HEK293 (cell line): ENCODE data around the gene CYP26B1.
A peak's percentile ranks its signal among the peaks of the same experiment; 100 is the strongest.

Source experiments
- CTCF ChIA-PET: fragments of 350-600 bp; formaldehyde crosslinking; extraction: SDS; loops from one replicate; lab custom pipeline; 2021; ENCODE audit warnings: antibody characterized with exemption; lab: Yijun Ruan, JAX
- POLR2A ChIA-PET: fragments of 300-600 bp; formaldehyde crosslinking; extraction: SDS; loops from one replicate; lab custom pipeline; 2020; ENCODE audit warnings: antibody characterized with exemption, inconsistent platforms; lab: Yijun Ruan, JAX
- H3K27ac ChIP-seq: fragments of 200-500 bp; sonication (Bioruptor generic); 2 replicates; pipeline ENCODE4 v1.5.1; 2014; ENCODE audit warnings: low read depth, low read length, control low read depth, inconsistent platforms; ENCODE audit errors: extremely low read depth
- H3K36me3 ChIP-seq, 2 experiments: fragments of 200-500 bp in 1 of 2; sonication (Bioruptor generic) in 1 of 2; 1 replicate in 1 of 2; 2 replicates in 1 of 2; pipeline ENCODE4 v1.5.1; 2014 to 2017; ENCODE audit warnings: inconsistent platforms in 2 of 2, low read length in 2 of 2; ENCODE audit not compliant: control insufficient read depth in 2 of 2, insufficient read depth in 1 of 2
- H3K4me1 ChIP-seq: fragments of 200-500 bp; sonication (Bioruptor generic); 2 replicates; pipeline ENCODE4 v1.5.1; 2014; ENCODE audit warnings: mild to moderate bottlenecking, low read length, inconsistent platforms; ENCODE audit not compliant: control insufficient read depth, insufficient read depth
- H3K4me3 ChIP-seq: 2 replicates; pipeline ENCODE4 v1.5.1; 2011; ENCODE audit warnings: low read depth, mild to moderate bottlenecking, control low read depth, low read length, moderate library complexity
- H3K9me3 ChIP-seq: fragments of 200-500 bp; sonication (Bioruptor generic); 2 replicates; pipeline ENCODE4 v1.5.1; 2014; ENCODE audit warnings: low read depth, low read length, inconsistent platforms; ENCODE audit not compliant: control insufficient read depth, insufficient read depth
- EGR2 ChIP-seq: fragments of 450-650 bp; formaldehyde crosslinking; IDR thresholded peaks from 2 replicates; pipeline ENCODE4 v1.5.1; 2016; ENCODE audit warnings: low read depth, missing biosample characterization, missing genetic modification characterization
- GLIS1 ChIP-seq: fragments of 450-650 bp; formaldehyde crosslinking; IDR thresholded peaks from 2 replicates; pipeline ENCODE4 v1.5.1; 2016; ENCODE audit warnings: missing biosample characterization, missing genetic modification characterization
- GLIS2 ChIP-seq: fragments of 450-650 bp; formaldehyde crosslinking; IDR thresholded peaks from 2 replicates; pipeline ENCODE4 v1.5.1; 2016; ENCODE audit warnings: missing biosample characterization, missing genetic modification characterization
- HOXD13 ChIP-seq: sonication (generic); formaldehyde crosslinking; IDR thresholded peaks from 2 replicates; pipeline ENCODE4 v1.8.0; 2022; ENCODE audit warnings: missing genetic modification reagents, borderline replicate concordance
- KLF16 ChIP-seq: fragments of 450-650 bp; formaldehyde crosslinking; IDR thresholded peaks from 2 replicates; pipeline ENCODE4 v1.5.1; 2017; ENCODE audit warnings: missing biosample characterization, missing genetic modification characterization
- MZF1 ChIP-seq: fragments of 450-650 bp; formaldehyde crosslinking; IDR thresholded peaks from 2 replicates; pipeline ENCODE4 v1.5.1; 2017; ENCODE audit warnings: missing biosample characterization, missing genetic modification characterization, borderline replicate concordance
- PRDM1 ChIP-seq: fragments of 450-650 bp; formaldehyde crosslinking; IDR thresholded peaks from 2 replicates; pipeline ENCODE4; 2016; ENCODE audit warnings: missing biosample characterization, missing genetic modification characterization
- SP2 ChIP-seq: fragments of 450-650 bp; formaldehyde crosslinking; IDR thresholded peaks from 2 replicates; pipeline ENCODE4 v1.5.1; 2016; ENCODE audit warnings: missing biosample characterization, missing genetic modification characterization
- SP3 ChIP-seq: fragments of 450-650 bp; formaldehyde crosslinking; IDR thresholded peaks from 2 replicates; pipeline ENCODE4 v1.5.1; 2016; ENCODE audit warnings: missing biosample characterization, missing genetic modification characterization
- WT1 ChIP-seq: fragments of 450-650 bp; formaldehyde crosslinking; IDR thresholded peaks from 2 replicates; pipeline ENCODE4 v1.5.1; 2016; ENCODE audit warnings: missing biosample characterization, missing genetic modification characterization
- ZBTB17 ChIP-seq: fragments of 450-650 bp; formaldehyde crosslinking; IDR thresholded peaks from 2 replicates; pipeline ENCODE4 v1.5.1; 2016; ENCODE audit warnings: missing biosample characterization, missing genetic modification characterization
- ZBTB20 ChIP-seq: fragments of 450-650 bp; formaldehyde crosslinking; IDR thresholded peaks from 2 replicates; pipeline ENCODE4 v1.5.1; 2016; ENCODE audit warnings: missing biosample characterization, missing genetic modification characterization
- ZBTB48 ChIP-seq: fragments of 450-650 bp; formaldehyde crosslinking; IDR thresholded peaks from 2 replicates; pipeline ENCODE4 v1.5.1; 2016; ENCODE audit warnings: missing biosample characterization, missing genetic modification characterization
- ZEB2 ChIP-seq: fragments of 450-650 bp; formaldehyde crosslinking; IDR thresholded peaks from 2 replicates; pipeline ENCODE4 v1.5.1; 2016; ENCODE audit warnings: missing biosample characterization, missing genetic modification characterization
- ZFP69B ChIP-seq: fragments of 450-650 bp; formaldehyde crosslinking; IDR thresholded peaks from 2 replicates; pipeline ENCODE4 v1.5.1; 2016; ENCODE audit warnings: missing biosample characterization, missing genetic modification characterization
- ZNF114 ChIP-seq: fragments of 450-650 bp; formaldehyde crosslinking; IDR thresholded peaks from 2 replicates; pipeline ENCODE4 v1.5.0; 2017; ENCODE audit warnings: missing biosample characterization, missing genetic modification characterization
- ZNF140 ChIP-seq: fragments of 450-650 bp; formaldehyde crosslinking; IDR thresholded peaks from 2 replicates; pipeline ENCODE4 v1.5.1; 2016; ENCODE audit warnings: missing biosample characterization, missing genetic modification characterization
- ZNF23 ChIP-seq: fragments of 450-650 bp; formaldehyde crosslinking; IDR thresholded peaks from 2 replicates; pipeline ENCODE4 v1.5.1; 2016; ENCODE audit warnings: missing biosample characterization, missing genetic modification characterization, borderline replicate concordance
- ZNF302 ChIP-seq: fragments of 450-650 bp; formaldehyde crosslinking; IDR thresholded peaks from 2 replicates; pipeline ENCODE4 v1.5.1; 2016; ENCODE audit warnings: missing biosample characterization, missing genetic modification characterization, low read depth
- ZNF335 ChIP-seq: fragments of 450-650 bp; formaldehyde crosslinking; conservative IDR thresholded peaks from 2 replicates; pipeline ENCODE4 v1.5.1; 2016; ENCODE audit warnings: missing biosample characterization, missing genetic modification characterization
- ZNF341 ChIP-seq: fragments of 450-650 bp; formaldehyde crosslinking; IDR thresholded peaks from 2 replicates; pipeline ENCODE4; 2016; ENCODE audit warnings: low read depth, missing biosample characterization, missing genetic modification characterization
- ZNF354C ChIP-seq: fragments of 450-650 bp; formaldehyde crosslinking; IDR thresholded peaks from 2 replicates; pipeline ENCODE4 v1.5.1; 2016; ENCODE audit warnings: missing biosample characterization, missing genetic modification characterization, low read depth, borderline replicate concordance
- ZNF777 ChIP-seq: fragments of 450-650 bp; formaldehyde crosslinking; IDR thresholded peaks from 2 replicates; pipeline ENCODE4 v1.5.1; 2017; ENCODE audit warnings: missing biosample characterization, missing genetic modification characterization, borderline replicate concordance
- TF ChIP-seq, protein P1 (sequence below): fragments of 450-650 bp; formaldehyde crosslinking; IDR thresholded peaks from 2 replicates; pipeline ENCODE4 v1.5.1; 2017; ENCODE audit warnings: missing biosample characterization, missing genetic modification characterization
- TF ChIP-seq, protein P2 (sequence below): fragments of 450-650 bp; formaldehyde crosslinking; IDR thresholded peaks from 2 replicates; pipeline ENCODE4 v1.5.1; 2016; ENCODE audit warnings: missing biosample characterization, missing genetic modification characterization
- TF ChIP-seq, protein P3 (sequence below): fragments of 450-650 bp; formaldehyde crosslinking; IDR thresholded peaks from 2 replicates; pipeline ENCODE4 v1.5.1; 2016; ENCODE audit warnings: missing biosample characterization, missing genetic modification characterization
- TF ChIP-seq, protein P4 (sequence below): fragments of 450-650 bp; formaldehyde crosslinking; optimal IDR thresholded peaks from 2 replicates; pipeline ENCODE3; 2016; ENCODE audit warnings: missing biosample characterization, mild to moderate bottlenecking, missing genetic modification characterization
- TF ChIP-seq, protein P5 (sequence below): fragments of 450-650 bp; formaldehyde crosslinking; IDR thresholded peaks from 2 replicates; pipeline ENCODE4 v1.5.1; 2016; ENCODE audit warnings: missing biosample characterization, missing genetic modification characterization
- TF ChIP-seq, protein P6 (sequence below): fragments of 450-650 bp; formaldehyde crosslinking; IDR thresholded peaks from 2 replicates; pipeline ENCODE4 v1.5.1; 2017; ENCODE audit warnings: missing biosample characterization, missing genetic modification characterization

Gene CYP26B1

DNA sequence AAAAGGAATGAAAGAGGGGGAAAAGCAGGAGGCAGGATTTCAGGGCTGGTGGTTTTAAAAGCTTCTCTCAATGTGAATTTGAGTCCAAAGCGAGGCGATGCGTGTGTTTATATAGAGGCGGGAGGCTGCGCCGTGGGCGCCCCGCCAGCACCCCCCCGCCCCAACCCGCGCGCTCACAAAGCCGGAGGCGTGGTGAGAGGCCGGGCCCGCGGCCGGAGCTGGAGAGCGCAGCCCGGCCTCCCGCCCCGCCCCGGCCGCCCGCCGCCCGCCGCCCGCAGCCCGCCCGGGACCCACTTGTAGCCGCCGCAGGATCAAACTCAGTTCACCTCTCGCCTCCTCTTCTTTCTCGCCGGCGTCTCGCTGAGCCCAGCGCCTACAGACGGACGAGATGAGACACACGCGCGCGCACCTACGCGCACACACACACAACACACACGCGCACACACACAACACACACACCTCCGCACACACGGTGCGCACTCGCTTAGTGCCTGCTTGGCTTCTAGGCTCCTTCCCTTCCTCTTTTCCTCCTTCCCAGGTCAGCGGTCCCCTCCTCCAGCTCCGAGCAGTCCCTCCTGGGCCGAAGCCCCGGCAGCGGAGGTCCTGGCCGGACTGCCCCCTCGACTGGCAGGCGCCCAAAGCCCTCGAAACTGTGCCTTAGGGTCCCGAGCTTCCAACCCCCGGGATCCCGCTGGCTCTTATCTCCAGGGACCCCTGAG lies 1.3 kb upstream of the CYP26B1 start:
- Histone ChIP-seq H3K36me3 (no peaks in the 10 kb centered on the region), H3K4me1 (peaks cover 11% of the 10 kb centered on the region), H3K27ac (peak overlapping the region; percentile 41; the same call in 1 of the 2 replicates), H3K9me3 (no peaks in the 10 kb centered on the region), H3K4me3 (peak overlapping the region; percentile 39)
- ChIA-PET CTCF (interaction anchor here (0.5 to 6.4 kb wide), 11 partner anchors 11 to 618 kb away, joined by 3 to 103 read pairs (median 7); no protein-coding TSS in a partner anchor), POLR2A (interaction anchor here (0.6 to 1.7 kb wide), 3 partner anchors 11 to 111 kb away, joined by 3 to 5 read pairs (median 3); no protein-coding TSS in a partner anchor)
- TF ChIP-seq ZNF140 (no peak), GLIS1 (peak; percentile 19; the same call in 1 of the 2 replicates), KLF16 (tag by site-specific recombination) (peak; percentile 80), ZNF777 (tag by site-specific recombination) (peak; percentile 80; the same call in 1 of the 2 replicates), GLIS2 (tag by site-specific recombination) (peak; percentile 36; the same call in 1 of the 2 replicates), ZNF23 (tag by site-specific recombination) (no peak), WT1 (tag by site-specific recombination) (no peak), HOXD13 (no peak), ZNF341 (tag by site-specific recombination) (0 out of 2 replicates have a peak, but pooled peaks have one; percentile 28), SP3 (tag by site-specific recombination) (peak; percentile 54; the same call in 1 of the 2 replicates), PRDM1 (tag by site-specific recombination) (no peak), ZFP69B (tag by site-specific recombination) (peak; percentile 57), MZF1 (peak; percentile 92; the same call in 1 of the 2 replicates), ZBTB17 (peak; percentile 27; the same call in 1 of the 2 replicates), SP2 (tag by site-specific recombination) (peak; percentile 32; the same call in 1 of the 2 replicates), ZBTB48 (tag by site-specific recombination) (peak; percentile 76), EGR2 (tag by site-specific recombination) (peak; percentile 97), ZNF114 (tag by site-specific recombination) (no peak), ZNF302 (tag by site-specific recombination) (no peak), ZBTB20 (tag by site-specific recombination) (peak; percentile 75; the same call in 1 of the 2 replicates), ZEB2 (tag by site-specific recombination) (no peak), ZNF354C (tag by site-specific recombination) (no peak), ZNF335 (tag by site-specific recombination) (peak; percentile 86)
- TF ChIP-seq, protein P1, sequence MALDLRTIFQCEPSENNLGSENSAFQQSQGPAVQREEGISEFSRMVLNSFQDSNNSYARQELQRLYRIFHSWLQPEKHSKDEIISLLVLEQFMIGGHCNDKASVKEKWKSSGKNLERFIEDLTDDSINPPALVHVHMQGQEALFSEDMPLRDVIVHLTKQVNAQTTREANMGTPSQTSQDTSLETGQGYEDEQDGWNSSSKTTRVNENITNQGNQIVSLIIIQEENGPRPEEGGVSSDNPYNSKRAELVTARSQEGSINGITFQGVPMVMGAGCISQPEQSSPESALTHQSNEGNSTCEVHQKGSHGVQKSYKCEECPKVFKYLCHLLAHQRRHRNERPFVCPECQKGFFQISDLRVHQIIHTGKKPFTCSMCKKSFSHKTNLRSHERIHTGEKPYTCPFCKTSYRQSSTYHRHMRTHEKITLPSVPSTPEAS (tag by site-specific recombination), result peak; percentile 98
- TF ChIP-seq, protein P2, sequence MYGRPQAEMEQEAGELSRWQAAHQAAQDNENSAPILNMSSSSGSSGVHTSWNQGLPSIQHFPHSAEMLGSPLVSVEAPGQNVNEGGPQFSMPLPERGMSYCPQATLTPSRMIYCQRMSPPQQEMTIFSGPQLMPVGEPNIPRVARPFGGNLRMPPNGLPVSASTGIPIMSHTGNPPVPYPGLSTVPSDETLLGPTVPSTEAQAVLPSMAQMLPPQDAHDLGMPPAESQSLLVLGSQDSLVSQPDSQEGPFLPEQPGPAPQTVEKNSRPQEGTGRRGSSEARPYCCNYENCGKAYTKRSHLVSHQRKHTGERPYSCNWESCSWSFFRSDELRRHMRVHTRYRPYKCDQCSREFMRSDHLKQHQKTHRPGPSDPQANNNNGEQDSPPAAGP (tag by site-specific recombination), result peak; percentile 16; the same call in 1 of the 2 replicates
- TF ChIP-seq, protein P3, sequence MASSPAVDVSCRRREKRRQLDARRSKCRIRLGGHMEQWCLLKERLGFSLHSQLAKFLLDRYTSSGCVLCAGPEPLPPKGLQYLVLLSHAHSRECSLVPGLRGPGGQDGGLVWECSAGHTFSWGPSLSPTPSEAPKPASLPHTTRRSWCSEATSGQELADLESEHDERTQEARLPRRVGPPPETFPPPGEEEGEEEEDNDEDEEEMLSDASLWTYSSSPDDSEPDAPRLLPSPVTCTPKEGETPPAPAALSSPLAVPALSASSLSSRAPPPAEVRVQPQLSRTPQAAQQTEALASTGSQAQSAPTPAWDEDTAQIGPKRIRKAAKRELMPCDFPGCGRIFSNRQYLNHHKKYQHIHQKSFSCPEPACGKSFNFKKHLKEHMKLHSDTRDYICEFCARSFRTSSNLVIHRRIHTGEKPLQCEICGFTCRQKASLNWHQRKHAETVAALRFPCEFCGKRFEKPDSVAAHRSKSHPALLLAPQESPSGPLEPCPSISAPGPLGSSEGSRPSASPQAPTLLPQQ (tag by site-specific recombination), result peak; percentile 85
- TF ChIP-seq, protein P4, sequence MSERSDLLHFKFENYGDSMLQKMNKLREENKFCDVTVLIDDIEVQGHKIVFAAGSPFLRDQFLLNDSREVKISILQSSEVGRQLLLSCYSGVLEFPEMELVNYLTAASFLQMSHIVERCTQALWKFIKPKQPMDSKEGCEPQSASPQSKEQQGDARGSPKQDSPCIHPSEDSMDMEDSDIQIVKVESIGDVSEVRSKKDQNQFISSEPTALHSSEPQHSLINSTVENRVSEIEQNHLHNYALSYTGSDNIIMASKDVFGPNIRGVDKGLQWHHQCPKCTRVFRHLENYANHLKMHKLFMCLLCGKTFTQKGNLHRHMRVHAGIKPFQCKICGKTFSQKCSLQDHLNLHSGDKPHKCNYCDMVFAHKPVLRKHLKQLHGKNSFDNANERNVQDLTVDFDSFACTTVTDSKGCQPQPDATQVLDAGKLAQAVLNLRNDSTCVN, result peak; percentile 83
- TF ChIP-seq, protein P5, sequence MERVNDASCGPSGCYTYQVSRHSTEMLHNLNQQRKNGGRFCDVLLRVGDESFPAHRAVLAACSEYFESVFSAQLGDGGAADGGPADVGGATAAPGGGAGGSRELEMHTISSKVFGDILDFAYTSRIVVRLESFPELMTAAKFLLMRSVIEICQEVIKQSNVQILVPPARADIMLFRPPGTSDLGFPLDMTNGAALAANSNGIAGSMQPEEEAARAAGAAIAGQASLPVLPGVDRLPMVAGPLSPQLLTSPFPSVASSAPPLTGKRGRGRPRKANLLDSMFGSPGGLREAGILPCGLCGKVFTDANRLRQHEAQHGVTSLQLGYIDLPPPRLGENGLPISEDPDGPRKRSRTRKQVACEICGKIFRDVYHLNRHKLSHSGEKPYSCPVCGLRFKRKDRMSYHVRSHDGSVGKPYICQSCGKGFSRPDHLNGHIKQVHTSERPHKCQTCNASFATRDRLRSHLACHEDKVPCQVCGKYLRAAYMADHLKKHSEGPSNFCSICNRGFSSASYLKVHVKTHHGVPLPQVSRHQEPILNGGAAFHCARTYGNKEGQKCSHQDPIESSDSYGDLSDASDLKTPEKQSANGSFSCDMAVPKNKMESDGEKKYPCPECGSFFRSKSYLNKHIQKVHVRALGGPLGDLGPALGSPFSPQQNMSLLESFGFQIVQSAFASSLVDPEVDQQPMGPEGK (tag by site-specific recombination), result peak; percentile 55; the same call in 1 of the 2 replicates
- TF ChIP-seq, protein P6, sequence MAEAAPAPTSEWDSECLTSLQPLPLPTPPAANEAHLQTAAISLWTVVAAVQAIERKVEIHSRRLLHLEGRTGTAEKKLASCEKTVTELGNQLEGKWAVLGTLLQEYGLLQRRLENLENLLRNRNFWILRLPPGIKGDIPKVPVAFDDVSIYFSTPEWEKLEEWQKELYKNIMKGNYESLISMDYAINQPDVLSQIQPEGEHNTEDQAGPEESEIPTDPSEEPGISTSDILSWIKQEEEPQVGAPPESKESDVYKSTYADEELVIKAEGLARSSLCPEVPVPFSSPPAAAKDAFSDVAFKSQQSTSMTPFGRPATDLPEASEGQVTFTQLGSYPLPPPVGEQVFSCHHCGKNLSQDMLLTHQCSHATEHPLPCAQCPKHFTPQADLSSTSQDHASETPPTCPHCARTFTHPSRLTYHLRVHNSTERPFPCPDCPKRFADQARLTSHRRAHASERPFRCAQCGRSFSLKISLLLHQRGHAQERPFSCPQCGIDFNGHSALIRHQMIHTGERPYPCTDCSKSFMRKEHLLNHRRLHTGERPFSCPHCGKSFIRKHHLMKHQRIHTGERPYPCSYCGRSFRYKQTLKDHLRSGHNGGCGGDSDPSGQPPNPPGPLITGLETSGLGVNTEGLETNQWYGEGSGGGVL (tag by site-specific recombination), result peak; percentile 34; the same call in 1 of the 2 replicates
